Measurements from ENCODE around the gene STAU1.

STAU1 gene

DNA sequence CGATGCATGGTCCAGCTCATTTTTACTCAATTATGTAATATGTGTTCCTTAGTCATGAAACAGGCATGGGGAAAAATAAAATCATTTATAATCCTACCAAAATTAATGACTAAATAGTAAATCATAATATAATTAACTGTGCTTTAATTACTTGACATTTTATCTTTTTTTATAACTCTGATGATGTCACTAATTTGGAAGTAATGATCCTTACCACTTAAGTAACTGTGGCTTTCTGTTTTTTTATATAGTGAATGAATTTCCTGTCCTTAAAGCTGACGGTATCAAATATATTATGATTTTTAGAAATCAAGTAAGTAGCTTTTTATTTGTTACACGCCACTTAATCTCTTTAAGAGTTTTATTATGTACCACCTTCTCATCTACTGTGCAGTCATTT is 109.8 kb downstream of the STAU1 start:
- no peak for DNase-seq (ENCODE audit: low read depth in 1 of 2, low spot score in 1 of 2)

DNA sequence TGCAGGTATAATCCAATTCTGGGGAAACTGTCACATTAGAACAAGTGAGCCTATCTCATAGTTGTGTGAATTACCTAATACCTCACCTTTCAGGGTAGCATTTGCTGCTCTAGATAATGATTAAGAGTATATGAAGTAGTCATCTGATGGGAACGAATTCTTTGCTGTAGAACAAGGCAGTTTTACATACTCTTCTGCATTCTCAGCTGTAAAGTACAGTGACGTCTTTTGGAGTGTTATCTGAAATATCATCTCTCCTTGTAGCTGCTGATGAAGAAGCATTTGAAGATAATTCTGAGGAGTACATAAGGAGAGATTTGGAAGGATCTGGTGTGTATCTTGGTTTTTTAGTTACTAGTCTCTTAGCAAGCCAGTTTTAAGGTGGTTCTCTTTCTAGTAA is 113.6 kb downstream of the STAU1 start:
- DNase-seq (ENCODE audit: low read depth in 1 of 2, low spot score in 1 of 2): no peak
